ENCODE results near the gene ATG9A.

The ATG9A gene

DNA sequence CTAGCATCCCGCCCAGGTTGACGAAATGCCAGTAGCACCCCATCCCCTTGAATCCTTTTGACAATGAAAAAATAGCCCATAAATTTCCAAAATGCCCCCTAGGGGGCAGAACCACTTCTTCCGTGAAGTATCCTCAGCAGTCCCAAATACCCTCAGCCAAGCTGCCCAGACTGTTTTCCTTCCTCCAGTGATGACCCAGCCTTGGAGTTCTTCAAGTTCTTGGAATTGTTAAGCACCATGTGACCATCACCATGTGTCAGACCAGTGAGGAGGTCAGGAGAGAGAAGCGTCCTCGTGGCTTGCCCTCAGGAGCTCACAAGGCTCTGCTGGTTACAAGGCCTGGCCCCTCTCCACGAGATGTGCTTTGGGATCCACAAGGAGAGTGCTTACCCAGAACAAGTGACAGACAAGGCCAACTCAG, 58.2 kb downstream of the ATG9A start:
- DNase-seq (ENCODE audit: low read depth, low spot score) = no peak
- no peak overlapping the region for H3K4me3 ChIP-seq
- no peak overlapping the region for H3K9ac ChIP-seq (ENCODE audit: insufficient read length)
- TF ChIP-seq FOXP2 (optimal IDR thresholded peaks at IDR 0.05; ENCODE audit: control extremely low read depth, extremely low read length, insufficient read depth) (no peak), POLR2AphosphoS5 (IDR thresholded peaks at IDR 0.05; ENCODE audit: borderline replicate concordance, low read depth, low read length) (no peak), EZH2 (IDR thresholded peaks at IDR 0.05) (no peak)
- no peaks in the 10 kb centered on the region for H3K9me3 ChIP-seq (ENCODE audit: low read depth, low read length)
- no peak overlapping the region for H3K27ac ChIP-seq
- H3K36me3 ChIP-seq (ENCODE audit: insufficient read depth, low read length) = peaks cover 4% of the 10 kb centered on the region; the same call in 1 of the 2 replicates

DNA sequence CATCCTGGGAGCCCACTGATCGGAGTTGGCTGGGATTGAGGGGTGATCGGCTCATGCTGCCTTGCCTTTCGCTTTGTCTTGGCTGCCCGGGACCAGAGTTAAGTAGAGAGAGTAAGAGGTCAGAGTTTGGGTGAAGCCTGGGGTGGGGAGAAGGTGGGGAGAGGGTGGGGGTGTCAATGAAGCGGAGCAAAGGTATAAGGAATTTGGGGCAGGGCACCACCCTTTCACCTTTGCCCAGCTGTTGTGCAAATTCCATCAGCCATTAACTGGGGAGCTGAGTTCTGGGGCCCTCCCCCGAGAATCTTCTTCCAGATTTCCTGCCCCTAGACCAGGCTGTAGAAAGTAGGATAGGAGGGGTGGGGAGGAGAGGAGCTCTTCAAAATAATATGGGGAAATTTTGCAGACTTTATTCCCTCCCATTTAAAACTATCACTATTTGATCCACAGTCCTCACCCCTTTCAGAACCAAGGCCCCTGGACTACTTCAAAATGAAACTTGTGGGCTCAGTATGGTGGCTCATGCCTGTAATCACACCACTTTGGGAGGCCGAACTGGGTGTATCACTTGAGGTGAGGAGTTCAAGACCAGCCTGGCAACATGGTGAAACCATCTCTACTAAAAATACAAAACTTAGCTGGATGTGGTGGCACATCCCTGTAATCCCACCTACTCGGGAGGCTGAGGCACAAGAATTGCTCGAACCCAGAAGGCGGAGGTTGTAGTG, 59.3 kb downstream of the ATG9A start, which contains the start of gene SLC23A3:
SLC23A3 (minus strand) TSS at position 100 of the 725 bp plus-strand sequence; CDS start at position 55, 45 bp downstream.
- TF ChIP-seq POLR2AphosphoS5 (IDR thresholded peaks at IDR 0.05; ENCODE audit: borderline replicate concordance, low read depth, low read length) (no peak), FOXP2 (optimal IDR thresholded peaks at IDR 0.05; ENCODE audit: control extremely low read depth, extremely low read length, insufficient read depth) (no peak), EZH2 (IDR thresholded peaks at IDR 0.05) (no peak)

More for the DNA sequence above, 59.3 kb downstream of the ATG9A start, which contains the start of gene SLC23A3:
- Histone ChIP-seq H3K9me3 (ENCODE audit: low read depth, low read length) (no peaks in the 10 kb centered on the region), H3K9ac (ENCODE audit: insufficient read length) (no peak within 1 kb of the TSS), H3K4me3 (no peak within 1 kb of the TSS), H3K36me3 (ENCODE audit: insufficient read depth, low read length) (peaks cover 4% of the 10 kb centered on the region; the same call in 1 of the 2 replicates), H3K27ac (no peak within 1 kb of the TSS)
- DNase-seq (ENCODE audit: low read depth, low spot score) = no peak

All from SK-N-MC (cell line).